Activated CD4-positive, CD25-positive, alpha-beta regulatory T cell (primary cell): ENCODE measurements around the gene SEMG2.

Source experiments
- DNase-seq, 4 experiments: peaks; one replicate each; lab custom pipeline; 2025; lab: John Stamatoyannopoulos, UW

SEMG2 gene, protein sequence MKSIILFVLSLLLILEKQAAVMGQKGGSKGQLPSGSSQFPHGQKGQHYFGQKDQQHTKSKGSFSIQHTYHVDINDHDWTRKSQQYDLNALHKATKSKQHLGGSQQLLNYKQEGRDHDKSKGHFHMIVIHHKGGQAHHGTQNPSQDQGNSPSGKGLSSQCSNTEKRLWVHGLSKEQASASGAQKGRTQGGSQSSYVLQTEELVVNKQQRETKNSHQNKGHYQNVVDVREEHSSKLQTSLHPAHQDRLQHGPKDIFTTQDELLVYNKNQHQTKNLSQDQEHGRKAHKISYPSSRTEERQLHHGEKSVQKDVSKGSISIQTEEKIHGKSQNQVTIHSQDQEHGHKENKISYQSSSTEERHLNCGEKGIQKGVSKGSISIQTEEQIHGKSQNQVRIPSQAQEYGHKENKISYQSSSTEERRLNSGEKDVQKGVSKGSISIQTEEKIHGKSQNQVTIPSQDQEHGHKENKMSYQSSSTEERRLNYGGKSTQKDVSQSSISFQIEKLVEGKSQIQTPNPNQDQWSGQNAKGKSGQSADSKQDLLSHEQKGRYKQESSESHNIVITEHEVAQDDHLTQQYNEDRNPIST

DNA sequence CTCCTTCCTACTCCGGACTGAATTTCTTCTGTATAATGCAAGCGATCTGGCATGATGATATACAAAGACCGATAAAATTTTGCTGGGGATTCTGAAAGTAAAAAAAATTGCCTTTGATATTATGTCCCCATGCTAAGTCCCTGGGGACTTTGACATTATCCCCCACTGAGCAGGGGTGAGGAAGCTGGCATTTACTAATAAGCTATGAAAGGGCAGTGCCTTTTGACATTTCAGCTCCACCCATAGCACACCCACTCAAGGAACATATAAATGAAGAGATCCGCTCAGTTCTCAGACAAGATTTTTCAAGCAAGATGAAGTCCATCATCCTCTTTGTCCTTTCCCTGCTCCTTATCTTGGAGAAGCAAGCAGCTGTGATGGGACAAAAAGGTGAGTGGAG lies at the start of gene SEMG2:
Gene SEMG2 (plus strand): TSS at position 298 of the 400 bp plus-strand sequence. CDS start 17 bp downstream, at position 315.
- no peak for DNase-seq

DNA sequence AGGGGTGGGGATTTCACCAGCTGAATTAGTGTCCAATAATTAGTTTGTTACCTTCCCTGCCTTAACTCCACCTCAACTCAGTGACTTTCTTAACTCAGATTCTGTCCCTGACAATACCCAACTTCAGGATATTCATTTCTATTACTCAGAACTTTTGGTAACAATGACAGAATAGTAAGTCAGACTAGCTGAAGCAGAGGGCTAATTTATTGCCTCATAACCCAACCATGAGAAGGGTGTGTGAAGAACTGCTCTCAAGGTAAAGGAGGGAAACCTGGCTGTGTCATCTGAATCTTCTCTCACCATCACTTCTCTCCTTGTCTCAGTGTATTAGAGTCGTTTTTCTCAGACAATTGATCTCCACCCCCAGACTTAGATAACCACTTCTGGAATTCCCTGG lies 47.7 kb upstream of the SEMG2 start:
- no peak for DNase-seq

DNA sequence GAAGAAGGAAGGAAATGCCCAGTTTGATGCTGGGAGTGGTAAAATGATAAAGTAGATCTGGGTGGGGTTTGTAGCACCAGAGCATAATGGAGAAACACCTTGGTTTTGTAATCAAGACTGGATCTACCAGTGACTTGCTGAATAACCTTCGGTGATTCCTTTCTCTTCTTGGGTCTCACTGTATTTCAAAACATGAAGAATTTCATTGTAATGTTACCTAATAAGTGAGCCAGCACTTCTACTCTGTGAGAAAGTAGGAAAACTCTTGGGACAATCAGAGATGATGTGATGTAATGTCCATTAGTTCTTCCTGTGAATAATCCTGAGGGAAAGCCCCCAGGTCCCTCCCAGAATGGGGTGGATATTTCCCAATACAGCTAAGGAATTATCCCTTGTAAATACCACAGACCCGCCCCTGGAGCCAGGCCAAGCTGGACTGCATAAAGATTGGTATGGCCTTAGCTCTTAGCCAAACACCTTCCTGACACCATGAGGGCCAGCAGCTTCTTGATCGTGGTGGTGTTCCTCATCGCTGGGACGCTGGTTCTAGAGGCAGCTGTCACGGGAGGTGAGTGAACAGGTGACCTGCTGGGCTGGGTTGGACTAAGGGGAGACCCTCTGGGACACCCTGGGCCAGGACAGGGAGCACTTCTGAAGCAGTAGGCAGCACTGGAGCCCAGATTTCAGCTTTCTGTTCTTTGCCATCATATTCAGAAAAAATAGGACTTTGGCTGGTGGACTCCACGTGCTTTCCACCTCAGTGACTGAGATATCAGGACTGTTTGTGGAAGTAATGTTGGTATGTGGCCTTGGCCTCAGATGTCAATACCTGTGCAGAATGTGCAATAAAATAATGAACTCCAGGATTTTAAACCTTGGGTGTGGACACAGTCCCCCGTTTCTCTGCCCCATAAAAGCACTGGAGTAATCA lies 46.5 kb upstream of the SEMG2 start, which contains the start of gene PI3:
Gene PI3 (plus strand): TSS at position 469 of the 931 bp plus-strand sequence. CDS start 21 bp downstream, at position 490.
- DNase-seq, result no peak

DNA sequence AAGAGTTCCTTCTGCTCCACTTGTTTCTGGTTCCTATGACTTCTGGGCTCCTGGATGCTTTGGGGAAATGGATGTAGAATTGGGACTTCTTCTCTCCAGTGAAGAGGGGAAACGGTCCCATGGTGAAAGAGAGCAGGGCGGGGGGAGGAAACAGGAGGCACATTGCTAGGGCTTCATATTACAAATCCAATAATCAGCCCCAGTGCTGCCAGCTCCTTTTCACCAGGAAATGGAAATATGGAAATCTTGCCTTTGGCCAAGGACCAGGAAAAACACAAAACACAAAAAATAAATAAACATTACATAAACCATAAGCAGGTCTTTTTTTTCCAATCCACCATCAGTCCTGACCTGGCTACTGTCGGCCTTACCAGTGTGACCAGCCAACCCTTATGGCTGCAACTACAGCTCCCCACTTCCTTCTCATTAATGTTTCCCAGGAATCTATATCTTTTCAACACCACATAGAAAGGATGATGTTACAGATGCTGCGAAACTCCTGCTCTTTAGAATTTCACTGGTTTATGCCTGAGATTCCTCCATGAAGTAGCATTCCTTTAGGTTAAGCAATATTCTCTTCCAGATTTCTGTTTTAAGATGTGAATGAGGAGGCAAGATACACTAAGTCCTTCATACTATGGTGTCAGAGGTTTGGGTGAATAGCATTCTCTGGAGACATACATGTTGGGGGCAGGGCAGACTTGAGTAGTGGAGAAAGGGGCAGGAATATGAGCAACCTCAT lies 44.5 kb upstream of the SEMG2 start:
- no peak for DNase-seq

DNA sequence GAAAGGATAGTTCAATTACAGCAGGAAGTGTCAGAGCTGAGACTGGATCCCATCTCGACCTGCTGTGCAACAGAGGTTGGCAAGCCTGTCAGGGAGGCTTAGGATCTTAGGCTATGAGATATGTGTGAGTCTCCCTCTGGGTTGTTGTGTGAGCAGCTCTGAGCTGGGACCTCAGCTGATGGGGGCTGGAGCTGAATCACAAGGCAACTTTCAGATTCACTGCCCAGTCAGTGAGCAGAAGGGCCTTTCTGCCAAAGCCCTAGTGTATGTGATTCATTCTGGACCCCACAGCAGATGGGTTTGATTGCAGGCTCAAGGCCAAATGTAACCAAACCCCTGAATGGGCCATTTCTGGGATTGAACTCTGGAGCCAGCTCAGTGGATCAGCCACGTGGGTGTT lies 42.0 kb upstream of the SEMG2 start:
- DNase-seq, result no peak

DNA sequence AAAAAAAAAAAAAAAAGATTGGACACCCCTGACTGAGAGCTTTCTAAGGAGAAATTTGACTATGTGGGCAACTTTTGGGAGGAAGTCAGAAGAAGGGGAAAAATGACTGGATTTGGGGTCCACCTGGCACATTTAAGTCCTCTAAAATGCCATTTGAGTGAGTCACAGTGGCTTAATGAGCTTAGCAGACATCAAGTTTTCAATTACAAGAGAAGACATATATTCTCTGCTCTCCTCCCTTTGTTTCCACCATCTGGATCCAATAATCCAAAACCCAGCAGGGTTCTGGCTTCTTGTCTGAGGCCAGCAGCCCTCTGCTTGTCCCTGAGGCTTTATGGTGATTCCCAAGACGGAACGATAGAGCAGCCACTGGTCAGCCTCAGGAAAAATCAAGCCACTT lies 39.5 kb upstream of the SEMG2 start:
- no peak for DNase-seq

DNA sequence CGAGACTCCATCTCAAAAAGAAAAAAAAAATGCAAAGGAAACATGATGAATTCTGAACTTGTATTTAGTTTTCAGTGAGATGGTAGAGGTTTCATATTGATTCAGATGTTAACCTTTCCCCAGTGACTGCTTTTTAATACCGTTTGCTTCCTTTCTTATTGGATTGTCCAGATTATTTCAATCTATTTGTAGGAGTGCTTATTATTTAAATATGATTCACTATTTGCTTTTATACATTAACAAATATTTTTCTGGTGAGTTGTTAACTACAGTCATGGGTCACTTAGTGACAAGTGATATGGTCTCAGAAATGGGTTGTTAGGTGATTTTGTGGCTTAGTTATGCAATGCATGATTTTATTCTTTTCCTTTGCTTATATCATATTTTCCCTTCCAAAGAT lies 38.1 kb upstream of the SEMG2 start:
- DNase-seq, result no peak

DNA sequence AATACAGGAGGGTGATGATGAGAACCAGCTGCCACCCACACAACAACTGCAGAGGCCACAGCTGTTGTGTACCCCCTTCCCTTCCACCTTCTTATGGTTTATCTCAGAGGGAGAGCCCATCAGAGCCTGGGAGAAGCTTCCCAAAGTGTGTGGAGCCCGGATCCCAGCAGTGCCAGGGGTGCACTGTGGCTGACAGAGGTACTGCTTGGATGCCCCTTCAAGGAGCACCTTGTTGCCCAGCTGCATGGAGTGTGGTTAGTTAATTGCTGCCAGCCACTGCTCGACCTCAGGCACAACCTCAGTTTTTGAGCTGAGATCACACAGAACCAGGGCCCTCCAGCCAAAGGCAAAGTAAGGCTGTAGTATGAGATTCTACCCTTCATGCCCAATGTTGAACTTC lies 33.5 kb upstream of the SEMG2 start:
- no peak for DNase-seq

DNA sequence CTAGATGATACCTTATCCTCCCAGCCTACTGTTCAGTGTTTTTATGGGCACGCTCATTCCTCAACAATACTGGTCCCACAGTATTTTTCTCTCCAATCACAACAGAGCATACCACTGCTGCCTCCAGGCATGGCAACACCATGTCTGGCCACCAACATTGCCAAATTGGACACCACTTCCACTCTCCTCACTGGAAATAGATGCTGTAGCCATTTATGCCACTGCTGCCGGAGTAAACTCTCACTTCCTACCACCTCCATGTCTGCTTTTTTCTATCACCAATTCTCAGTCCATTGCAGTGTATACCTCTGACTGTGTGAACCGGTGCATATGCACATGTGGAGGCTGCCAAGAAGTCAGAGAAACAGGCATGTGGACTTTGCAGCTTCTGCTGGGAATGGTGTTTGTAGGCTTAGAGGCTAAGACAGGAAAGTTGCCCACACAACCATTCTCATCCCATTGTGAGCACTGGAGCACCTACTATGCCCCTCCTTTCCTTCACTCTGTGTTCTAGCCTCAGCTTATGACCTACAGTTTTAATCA lies 32.0 kb upstream of the SEMG2 start:
- DNase-seq, result no peak

DNA sequence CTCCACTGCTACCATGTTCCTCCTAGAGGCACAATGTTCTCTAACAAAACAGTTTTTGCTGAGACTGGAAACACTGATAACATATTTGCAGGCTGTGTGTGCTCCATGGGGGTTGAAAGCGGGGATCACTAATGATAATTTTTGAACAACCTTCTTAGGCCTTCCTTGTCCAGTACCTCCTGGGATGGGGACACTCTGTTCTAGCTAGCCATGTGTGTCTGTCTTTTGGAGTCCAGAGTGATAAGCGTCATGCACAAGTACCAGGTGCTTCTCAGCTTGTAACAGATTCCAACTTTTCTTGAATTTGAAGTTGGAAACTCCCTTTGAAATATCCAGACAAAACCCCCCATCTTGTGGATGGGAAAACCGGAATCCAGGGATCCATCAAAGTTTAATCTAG lies 31.3 kb upstream of the SEMG2 start:
- DNase-seq, result no peak

DNA sequence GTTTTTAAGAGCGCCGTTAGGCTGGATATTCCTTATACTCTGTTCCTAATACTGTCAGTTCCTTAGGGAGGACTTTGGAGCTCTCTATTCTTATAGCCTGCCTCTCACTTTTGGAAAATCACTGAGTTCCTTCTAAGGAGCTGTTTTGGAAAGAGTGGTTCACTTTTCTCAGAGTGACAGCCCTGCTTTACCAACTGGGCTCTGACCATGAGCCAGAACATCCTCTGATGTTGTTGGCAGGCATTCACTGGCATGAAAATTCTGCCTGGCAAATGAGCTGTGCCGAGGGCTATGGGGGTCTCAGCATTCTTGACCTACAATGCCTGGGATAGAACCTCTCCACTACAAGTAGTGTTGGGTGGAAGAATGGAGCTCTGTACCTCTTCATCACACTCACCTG lies 29.2 kb upstream of the SEMG2 start:
- DNase-seq, result no peak

DNA sequence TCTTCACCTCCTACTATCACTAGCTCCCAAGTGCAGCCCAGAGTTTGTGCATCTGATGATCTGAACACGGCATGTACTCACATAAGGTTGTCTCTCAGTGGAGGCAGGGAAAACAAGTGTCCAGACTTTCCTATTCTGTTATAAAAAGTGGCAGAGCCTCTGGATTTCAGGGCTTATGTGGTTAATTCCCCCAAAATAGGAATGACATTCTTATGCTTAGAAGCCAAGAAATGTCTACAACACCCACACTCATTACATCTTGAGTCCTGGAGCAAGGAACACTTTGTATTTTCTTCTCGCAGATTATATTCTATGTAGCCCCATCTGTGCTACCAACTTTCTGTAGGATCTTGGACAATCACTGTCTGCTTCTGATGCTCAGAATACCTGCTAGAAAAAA lies 27.8 kb upstream of the SEMG2 start:
- no peak for DNase-seq

DNA sequence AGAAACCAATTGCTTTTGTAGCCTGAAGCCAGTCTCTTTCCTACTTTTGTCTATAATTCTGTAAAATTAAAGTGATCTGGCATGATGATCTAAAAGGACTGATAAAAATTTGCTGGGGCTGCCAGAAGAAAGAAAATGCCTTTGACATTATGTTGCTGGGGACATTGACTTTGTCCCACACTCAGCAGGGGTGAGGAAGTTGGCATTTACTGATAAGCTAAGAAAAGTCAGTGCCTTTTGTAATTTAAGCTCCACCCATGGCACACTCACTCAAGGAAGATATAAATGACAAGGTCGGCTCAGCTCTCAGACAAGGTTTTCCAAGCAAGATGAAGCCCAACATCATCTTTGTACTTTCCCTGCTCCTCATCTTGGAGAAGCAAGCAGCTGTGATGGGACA lies 14.4 kb upstream of the SEMG2 start, which contains the start of gene SEMG1:
Gene SEMG1 (plus strand): TSS at position 309 of the 400 bp plus-strand sequence. CDS start 21 bp downstream, at position 330.
- no peak for DNase-seq

DNA sequence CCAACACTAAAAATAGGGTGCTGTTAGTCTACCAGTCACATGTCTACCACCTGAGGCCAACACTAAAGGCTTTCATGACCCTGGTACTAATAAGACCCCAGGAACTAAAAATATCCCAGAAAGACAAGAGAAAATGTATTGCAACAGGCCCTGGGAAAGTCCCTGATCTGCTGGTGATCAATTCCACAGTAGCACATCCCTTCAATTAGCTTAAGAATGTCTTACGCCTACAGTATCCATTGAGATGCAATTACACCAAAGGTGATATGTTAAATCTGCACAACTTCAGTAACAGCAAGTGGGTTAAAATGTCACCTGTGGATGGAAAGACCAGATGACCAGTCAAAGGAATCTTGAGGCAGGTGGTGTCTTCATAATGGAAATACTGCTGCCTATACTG lies 11.2 kb upstream of the SEMG2 start:
- no peak for DNase-seq

DNA sequence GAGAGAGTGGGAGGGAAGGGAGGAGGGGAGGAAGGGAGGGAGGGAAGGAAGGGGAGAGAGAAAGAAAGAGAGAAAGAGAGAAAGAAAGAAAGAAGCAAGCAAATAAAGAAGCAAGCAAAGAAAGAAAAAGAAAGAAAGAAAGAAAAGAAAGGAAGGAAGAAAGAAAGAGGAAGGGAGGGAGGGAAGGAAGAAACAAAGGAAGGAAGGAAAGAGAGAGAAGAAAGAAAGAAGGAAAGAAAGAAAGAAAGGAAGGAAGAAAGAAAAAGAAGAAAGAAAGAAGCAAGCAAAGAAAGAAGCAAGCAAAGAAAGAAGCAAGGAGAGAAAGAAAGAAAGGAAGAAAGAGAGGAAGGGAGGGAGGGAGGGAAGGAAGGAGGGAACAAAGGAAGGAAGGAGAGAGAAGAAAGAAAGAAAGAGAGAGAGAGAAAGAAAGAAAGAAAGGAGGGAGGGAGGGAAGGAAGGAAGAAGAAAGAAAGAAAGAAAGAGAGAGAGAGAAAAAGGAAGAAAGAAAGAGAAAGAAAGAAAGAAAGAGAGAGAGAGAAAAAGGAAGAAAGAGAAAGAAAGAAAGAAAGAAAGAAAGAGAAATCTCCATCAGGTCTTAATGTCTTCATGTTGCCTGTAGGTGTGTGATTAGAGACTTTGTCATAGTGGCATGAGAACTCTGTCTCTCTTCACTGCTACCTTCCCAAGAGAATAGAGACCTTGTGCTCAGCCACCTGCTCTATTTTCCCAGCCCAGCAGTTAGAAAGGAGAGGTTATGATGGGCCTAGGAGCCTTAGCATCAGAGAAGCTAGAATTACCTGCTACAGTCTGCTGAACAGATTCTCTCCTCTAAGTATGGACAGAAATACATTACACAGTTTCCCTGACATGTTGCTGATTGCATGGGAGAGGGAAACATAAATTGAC lies 9.4 kb upstream of the SEMG2 start:
- no peak for DNase-seq

DNA sequence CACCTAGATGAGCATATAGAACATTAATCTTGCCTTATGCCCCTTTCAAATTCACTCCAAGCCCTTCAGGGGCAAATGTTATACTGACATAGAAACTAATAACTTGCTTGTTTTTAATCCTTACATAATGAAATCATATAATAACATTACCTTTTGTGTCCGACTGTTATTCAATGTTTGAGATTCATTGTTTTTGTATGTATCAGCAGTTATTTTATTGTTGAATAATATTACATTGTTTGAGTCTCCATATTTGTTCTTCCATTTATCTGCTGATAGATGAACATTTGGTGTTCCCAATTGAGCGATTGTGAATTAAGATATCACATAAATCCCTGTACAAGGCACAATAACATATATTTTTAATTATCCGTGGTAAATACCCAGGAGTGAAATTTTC lies 8.3 kb upstream of the SEMG2 start:
- DNase-seq, result no peak

DNA sequence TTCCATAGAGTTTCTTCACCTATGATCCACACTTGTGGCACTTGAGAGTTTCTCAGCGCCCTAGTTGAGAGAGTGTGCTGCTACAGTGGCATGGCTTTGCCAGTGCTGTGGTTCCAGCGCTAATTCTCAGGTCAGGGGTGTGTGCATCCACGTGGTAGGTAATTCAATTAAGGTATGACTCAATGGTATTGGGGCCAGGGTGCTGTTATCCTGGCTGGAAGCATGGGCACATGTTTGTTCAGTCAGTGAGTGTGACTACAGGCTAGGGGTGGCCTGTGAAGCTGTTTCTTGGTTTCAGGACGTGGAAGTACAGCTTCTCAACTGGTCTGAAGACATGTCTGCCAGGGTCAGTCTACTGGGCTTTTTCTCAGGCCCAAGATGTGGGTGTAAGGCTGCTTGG lies 3.0 kb upstream of the SEMG2 start:
- DNase-seq, result no peak

DNA sequence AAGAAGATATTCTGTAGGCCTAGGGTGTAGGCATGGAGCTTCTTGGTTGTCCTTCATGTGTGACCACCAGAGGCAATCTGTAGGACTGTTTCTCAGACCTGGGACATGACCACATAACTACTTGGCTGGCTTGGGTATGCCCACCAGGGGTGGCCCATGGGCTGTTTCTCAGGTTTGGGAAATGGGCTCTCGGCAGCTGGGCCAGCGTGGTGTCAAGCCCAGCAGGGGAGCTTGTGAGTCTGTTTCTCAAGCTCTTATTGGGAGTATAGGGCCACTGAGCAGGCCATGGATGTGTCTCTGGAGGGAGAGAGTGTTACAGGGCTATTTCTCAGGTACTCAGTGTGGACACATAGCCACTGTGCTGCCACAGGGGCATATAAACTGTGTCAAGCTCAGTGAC lies 2.5 kb upstream of the SEMG2 start:
- no peak for DNase-seq

DNA sequence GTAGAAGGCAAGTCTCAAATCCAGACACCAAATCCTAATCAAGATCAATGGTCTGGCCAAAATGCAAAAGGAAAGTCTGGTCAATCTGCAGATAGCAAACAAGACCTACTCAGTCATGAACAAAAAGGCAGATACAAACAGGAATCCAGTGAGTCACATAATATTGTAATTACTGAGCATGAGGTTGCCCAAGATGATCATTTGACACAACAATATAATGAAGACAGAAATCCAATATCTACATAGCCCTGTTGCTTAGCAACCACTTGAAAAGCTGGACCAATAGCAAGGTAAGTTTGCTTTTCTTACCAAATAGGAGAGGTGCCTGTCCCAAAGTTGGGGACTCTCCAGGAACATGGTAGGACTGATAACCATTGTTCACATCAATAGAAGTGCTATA lies 2.0 kb downstream of the SEMG2 start:
- DNase-seq, result no peak

DNA sequence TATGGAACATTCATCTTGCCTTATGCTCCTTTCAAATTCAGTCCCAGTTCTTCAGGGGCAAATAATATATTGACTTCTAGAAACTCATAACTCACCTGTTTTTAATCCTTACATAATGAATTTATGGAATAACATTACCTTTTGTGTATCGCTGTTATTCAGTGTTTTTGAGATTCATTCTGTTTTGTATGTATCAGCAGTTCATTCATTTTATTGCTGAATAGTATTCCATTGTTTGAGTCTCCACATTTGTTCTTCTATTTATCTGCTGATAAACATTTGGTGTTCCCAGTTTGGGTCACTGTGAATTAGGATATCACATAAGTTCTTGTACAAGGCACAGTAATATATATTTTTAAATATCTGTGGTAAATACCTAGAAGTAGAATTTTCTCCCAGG lies 5.1 kb downstream of the SEMG2 start:
- DNase-seq, result no peak
